ENCODE data around the gene MEGF6.

Gene MEGF6

DNA sequence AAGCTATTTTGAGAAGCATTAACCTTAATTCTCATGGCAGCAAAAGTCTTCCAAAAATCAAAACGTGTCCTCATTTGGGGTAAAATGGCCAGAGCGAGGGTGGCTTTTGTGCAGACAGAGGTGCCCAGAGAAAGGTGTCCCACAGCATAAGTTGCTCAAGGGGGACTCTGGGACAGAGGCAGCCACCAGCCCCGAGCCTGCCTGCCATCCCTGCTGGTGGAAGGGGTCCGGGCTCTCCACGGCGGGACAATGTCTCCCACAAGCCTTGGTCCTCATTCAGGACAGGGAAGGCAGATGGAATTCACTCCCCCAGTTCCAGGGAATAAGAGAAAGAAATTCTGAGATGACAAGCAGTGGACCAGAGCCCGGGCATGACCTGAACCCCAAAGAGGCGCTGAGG lies 169.4 kb downstream of the MEGF6 start:
- DNase-seq (ENCODE audit: low spot score), result no peak

GRCh38 chr1:3441410-3441847 lies 169.9 kb downstream of the MEGF6 start:
- DNase-seq (ENCODE audit: low spot score), result no peak

- DNase-seq (ENCODE audit: low spot score), result no peak
Observed at GRCh38 chr1:3440711-3441409, 170.4 kb downstream of the MEGF6 start.

GRCh38 chr1:3440300-3440681 lies 171.0 kb downstream of the MEGF6 start:
- DNase-seq (ENCODE audit: low spot score), result no peak

Measured in hematopoietic multipotent progenitor cell treated with erythropoietin and hydrocortisone succinate and interleukin-3 and kit ligand, for 17 days (in vitro differentiated cells).